Fibroblast of skin of left quadriceps (primary cell): Measurements from ENCODE around the gene MUTYH.
A peak's percentile ranks its signal among the peaks of the same experiment; 100 is the strongest.
"Not testable (repeated sequence)": the region's sequence is repeated elsewhere in the genome, so short reads cannot be mapped to it uniquely, and the experiment has no call there.

Source experiments
- DNase-seq, 2 experiments: peaks; one replicate each; pipeline ENCODE4 v3.0.0-alpha.2; 2013; ENCODE audit warnings: low read depth in 2 of 2

The MUTYH gene

GRCh38 chr1:45321444-45321843 lies 18.8 kb downstream of the MUTYH start:
- no peak for DNase-seq

- DNase-seq = no peak
These were observed 20.5 kb downstream of the MUTYH start for GRCh38 chr1:45319761-45320160.

GRCh38 chr1:45317166-45317565 lies 23.1 kb downstream of the MUTYH start:
- DNase-seq = no peak

GRCh38 chr1:45314266-45314665 lies 26.0 kb downstream of the MUTYH start:
- no peak for DNase-seq

- no peak for DNase-seq
These were observed 33.3 kb downstream of the MUTYH start for GRCh38 chr1:45306905-45307304.

GRCh38 chr1:45306319-45306718 lies 33.9 kb downstream of the MUTYH start:
- DNase-seq = no peak

GRCh38 chr1:45305231-45305630 lies 35.0 kb downstream of the MUTYH start:
- DNase-seq = no peak

GRCh38 chr1:45304311-45305081 lies 35.7 kb downstream of the MUTYH start:
- DNase-seq = no peak

GRCh38 chr1:45303520-45304310 lies 36.5 kb downstream of the MUTYH start:
- peak; percentile 95 for DNase-seq

GRCh38 chr1:45302505-45303150 lies 37.6 kb downstream of the MUTYH start:
- DNase-seq = no peak

GRCh38 chr1:45300669-45300997 lies 39.6 kb downstream of the MUTYH start:
- DNase-seq = no peak

- DNase-seq = peak; percentile 44 to 47
These were observed 40.1 kb downstream of the MUTYH start for GRCh38 chr1:45299981-45300668.

GRCh38 chr1:45299296-45299695 lies 40.9 kb downstream of the MUTYH start:
- DNase-seq = no peak

- DNase-seq = no peak
These were observed 42.4 kb downstream of the MUTYH start for GRCh38 chr1:45297666-45298356.

- no peak for DNase-seq
These were observed 48.5 kb downstream of the MUTYH start for GRCh38 chr1:45291716-45292115.

GRCh38 chr1:45291002-45291401 lies 49.2 kb downstream of the MUTYH start:
- not testable (repeated sequence) for DNase-seq

GRCh38 chr1:45286521-45286920 lies 53.7 kb downstream of the MUTYH start:
- not testable (repeated sequence) for DNase-seq

- DNase-seq = not testable (repeated sequence)
These were observed 55.4 kb downstream of the MUTYH start for GRCh38 chr1:45284858-45285257.

- no peak for DNase-seq
These were observed 57.9 kb downstream of the MUTYH start for GRCh38 chr1:45282351-45282750.
